Smooth muscle cell (in vitro differentiated cells): Measurements from ENCODE around the gene POLR2H. TPM values are rescaled to one million over a fixed set of nuclear protein-coding genes. Genes with fewer than 3 reads are reported as not detected.

Experiments
- DNase-seq: peaks from one replicate; lab custom pipeline; 2025; ENCODE audit not compliant: unreplicated experiment; lab: John Stamatoyannopoulos, UW
- H2AFZ ChIP-seq: fragments of 200-600 bp; sonication (generic); 2 replicates; pipeline ENCODE4 v1.6.0; 2016; ENCODE audit warnings: antibody characterized with exemption, low read depth, mild to moderate bottlenecking
- H3F3A ChIP-seq: fragments of 200-600 bp; sonication (generic); 2 replicates; pipeline ENCODE4 v1.6.0; 2017; ENCODE audit warnings: antibody characterized with exemption, low read depth
- H3K27ac ChIP-seq: fragments of 200-600 bp; sonication (generic); 2 replicates; pipeline ENCODE4 v1.5.1; 2016; ENCODE audit warnings: low read depth, mild to moderate bottlenecking
- H3K27me3 ChIP-seq: fragments of 200-600 bp; sonication (generic); 2 replicates; pipeline ENCODE4 v1.6.1; 2016; ENCODE audit warnings: low read depth, mild to moderate bottlenecking
- H3K36me3 ChIP-seq: fragments of 200-600 bp; sonication (generic); 2 replicates; pipeline ENCODE4 v1.5.1; 2016; ENCODE audit warnings: low read depth
- H3K4me1 ChIP-seq: fragments of 200-600 bp; sonication (generic); 2 replicates; pipeline ENCODE4 v1.5.1; 2016; ENCODE audit warnings: low read depth
- H3K4me2 ChIP-seq: fragments of 200-600 bp; sonication (generic); 2 replicates; pipeline ENCODE4 v1.6.0; 2016; ENCODE audit warnings: mild to moderate bottlenecking
- H3K4me3 ChIP-seq: fragments of 200-600 bp; sonication (generic); 2 replicates; pipeline ENCODE4 v1.5.1; 2016; ENCODE audit warnings: mild to moderate bottlenecking
- H3K79me2 ChIP-seq: fragments of 200-600 bp; sonication (generic); 2 replicates; pipeline ENCODE4 v1.6.0; 2016; ENCODE audit warnings: low read depth, mild to moderate bottlenecking
- H3K9ac ChIP-seq: fragments of 200-600 bp; sonication (generic); 2 replicates; pipeline ENCODE4 v1.6.0; 2016; ENCODE audit warnings: low read depth
- H3K9me3 ChIP-seq: fragments of 200-600 bp; sonication (generic); replicated peaks from 2 replicates; pipeline ENCODE4 v1.5.1; 2016; ENCODE audit warnings: low read depth
- H4K20me1 ChIP-seq: fragments of 200-600 bp; sonication (generic); 2 replicates; pipeline ENCODE4 v1.6.0; 2016; ENCODE audit warnings: low read depth
- whole genome bisulfite sequencing: methylation state at CpG from one replicate; pipeline ENCODE4 v1.1.7; 2016; ENCODE audit warnings: low lambda C conversion rate; 5-methylcytosine and 5-hydroxymethylcytosine counted together
- polyA plus RNA-seq: library from polyadenylated mRNA; unstranded; fragments of >200 nt; fragmentation: Nextera tagmentation; extraction: Ambion mirVana; gene quantifications from 2 replicates; pipeline ENCODE4 v1.2.1, GENCODE V29; 2016
- total RNA-seq: library from RNA; depleted of rRNA; stranded (reverse); fragments of >200 nt; gene quantifications from 2 replicates; pipeline ENCODE4 v1.2.3, GENCODE V29; 2014
- TF ChIP-seq, protein P1 (sequence below): fragments of 200-600 bp; sonication (generic); IDR thresholded peaks from 2 replicates; pipeline ENCODE4 v1.5.1; 2017; ENCODE audit warnings: borderline replicate concordance, mild to moderate bottlenecking, antibody characterized with exemption; ENCODE audit not compliant: insufficient read depth, poor library complexity, severe bottlenecking

Gene POLR2H
- total and polyA plus RNA-seq, 2 experiments from 2014 or later: 77.9 to 154 TPM

DNA sequence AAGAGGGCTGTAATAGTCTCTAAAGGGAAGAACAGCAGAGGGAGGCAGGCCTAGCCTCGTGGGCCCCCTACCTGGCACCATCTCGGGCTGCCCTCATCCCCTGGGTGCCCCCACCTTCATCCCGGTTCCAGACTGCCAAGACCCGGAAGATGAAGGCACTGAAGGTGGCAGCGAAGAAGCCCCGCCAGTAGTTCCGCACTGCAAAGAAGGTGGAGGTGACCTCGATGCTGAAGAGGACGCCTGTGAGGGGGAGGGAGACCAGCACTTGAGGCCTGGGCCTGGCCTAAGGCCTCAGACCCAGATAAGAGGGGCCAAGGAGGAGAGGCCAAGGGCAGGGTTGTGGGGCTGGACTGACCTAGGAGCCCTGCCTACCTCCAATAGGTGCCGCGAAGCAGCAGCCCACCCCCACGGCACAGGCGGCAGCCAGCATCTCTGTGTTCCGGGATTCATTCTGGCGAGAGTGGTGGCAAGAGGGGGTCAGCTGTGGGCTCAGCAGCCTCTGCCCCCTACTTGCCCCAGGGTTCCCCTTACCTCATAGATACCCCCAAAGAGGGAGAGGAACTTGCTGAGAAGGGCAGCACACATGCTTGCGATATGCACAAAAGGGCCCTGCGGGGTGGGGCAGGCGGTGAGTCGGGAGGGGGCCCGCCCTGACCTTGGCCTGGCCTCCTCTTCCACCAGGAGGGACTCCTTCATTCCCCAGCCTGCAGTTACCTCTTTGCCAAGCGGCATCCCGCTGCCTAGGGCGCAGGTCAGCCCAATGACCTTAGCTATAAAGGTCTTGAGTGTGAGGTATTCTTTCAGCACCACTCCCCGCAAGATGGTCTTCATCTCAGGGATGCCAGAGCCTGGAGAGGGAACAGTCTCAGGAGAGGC lies 4.0 kb upstream of the POLR2H start:
- Histone ChIP-seq H3F3A (peaks cover 6% of the 10 kb centered on the region), H3K27me3 (no peaks in the 10 kb centered on the region), H4K20me1 (no peaks in the 10 kb centered on the region), H3K4me1 (peaks cover 8% of the 10 kb centered on the region), H3K36me3 (no peaks in the 10 kb centered on the region), H3K27ac (no peak overlapping the region), H3K4me3 (no peak overlapping the region), H2AFZ (no peak overlapping the region), H3K79me2 (peaks cover 6% of the 10 kb centered on the region), H3K9ac (no peak overlapping the region), H3K9me3 (no peaks in the 10 kb centered on the region), H3K4me2 (no peak overlapping the region)
- WGBS: 97% methylated on average over 24 of the region's 24 CpGs
- DNase-seq: no peak
- TF ChIP-seq, protein P1, sequence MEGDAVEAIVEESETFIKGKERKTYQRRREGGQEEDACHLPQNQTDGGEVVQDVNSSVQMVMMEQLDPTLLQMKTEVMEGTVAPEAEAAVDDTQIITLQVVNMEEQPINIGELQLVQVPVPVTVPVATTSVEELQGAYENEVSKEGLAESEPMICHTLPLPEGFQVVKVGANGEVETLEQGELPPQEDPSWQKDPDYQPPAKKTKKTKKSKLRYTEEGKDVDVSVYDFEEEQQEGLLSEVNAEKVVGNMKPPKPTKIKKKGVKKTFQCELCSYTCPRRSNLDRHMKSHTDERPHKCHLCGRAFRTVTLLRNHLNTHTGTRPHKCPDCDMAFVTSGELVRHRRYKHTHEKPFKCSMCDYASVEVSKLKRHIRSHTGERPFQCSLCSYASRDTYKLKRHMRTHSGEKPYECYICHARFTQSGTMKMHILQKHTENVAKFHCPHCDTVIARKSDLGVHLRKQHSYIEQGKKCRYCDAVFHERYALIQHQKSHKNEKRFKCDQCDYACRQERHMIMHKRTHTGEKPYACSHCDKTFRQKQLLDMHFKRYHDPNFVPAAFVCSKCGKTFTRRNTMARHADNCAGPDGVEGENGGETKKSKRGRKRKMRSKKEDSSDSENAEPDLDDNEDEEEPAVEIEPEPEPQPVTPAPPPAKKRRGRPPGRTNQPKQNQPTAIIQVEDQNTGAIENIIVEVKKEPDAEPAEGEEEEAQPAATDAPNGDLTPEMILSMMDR: no peak

- Histone ChIP-seq H3K79me2 (peaks cover 6% of the 10 kb centered on the region), H3K9ac (no peak overlapping the region), H2AFZ (no peak overlapping the region), H4K20me1 (no peaks in the 10 kb centered on the region), H3K9me3 (no peaks in the 10 kb centered on the region), H3K4me1 (peaks cover 8% of the 10 kb centered on the region), H3K4me3 (no peak overlapping the region), H3F3A (peaks cover 6% of the 10 kb centered on the region), H3K27me3 (no peaks in the 10 kb centered on the region), H3K36me3 (no peaks in the 10 kb centered on the region), H3K4me2 (no peak overlapping the region), H3K27ac (no peak overlapping the region)
- DNase-seq: no peak
- TF ChIP-seq, protein P1: no peak
- 94% methylated on average over 12 of the region's 12 CpGs for WGBS
Observed at GRCh38 chr3:184358124-184358767, 3.3 kb upstream of the POLR2H start.

DNA sequence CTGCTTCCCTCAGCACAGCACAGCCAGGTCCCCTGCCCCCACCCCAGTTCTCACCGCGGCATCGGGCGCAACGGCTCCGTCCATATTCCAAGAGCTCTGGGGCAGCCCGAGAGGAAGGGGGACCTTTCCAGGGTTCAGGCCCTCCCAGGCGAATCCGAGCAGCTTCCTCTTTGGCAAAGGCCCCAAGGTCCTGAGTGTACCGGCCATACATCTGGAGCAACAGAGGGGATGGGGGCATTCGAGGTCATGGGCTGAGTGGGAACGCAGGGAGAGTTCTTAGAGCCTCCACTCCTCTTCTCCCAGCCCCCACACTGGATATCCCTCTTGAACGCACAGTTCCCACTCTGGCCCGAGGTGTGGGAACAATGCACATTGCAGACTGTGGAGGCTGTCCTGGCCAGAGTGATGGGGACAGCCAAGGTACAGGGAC lies 2.6 kb upstream of the POLR2H start:
- Histone ChIP-seq H3K27ac (no peak overlapping the region), H3K79me2 (peaks cover 12% of the 10 kb centered on the region), H4K20me1 (no peaks in the 10 kb centered on the region), H3K4me3 (no peak overlapping the region), H3K9ac (no peak overlapping the region), H3K27me3 (no peaks in the 10 kb centered on the region), H3F3A (peaks cover 6% of the 10 kb centered on the region), H2AFZ (no peak overlapping the region), H3K4me1 (peaks cover 11% of the 10 kb centered on the region), H3K9me3 (no peaks in the 10 kb centered on the region), H3K4me2 (no peak overlapping the region), H3K36me3 (no peaks in the 10 kb centered on the region)
- no peak for DNase-seq
- TF ChIP-seq, protein P1: no peak
- 94% methylated on average over 14 of the region's 14 CpGs for WGBS
